NCI-H526 treated with DMSO at 0.1 percent for 48 hours (cell line): ENCODE results near the gene RDH5.
"Not testable (repeated sequence)": the region's sequence is repeated elsewhere in the genome, so short reads cannot be mapped to it uniquely, and the experiment has no call there.

ENCODE experiments used
- DNase-seq: peaks from one replicate; lab custom pipeline; 2025; lab: John Stamatoyannopoulos, UW

Gene RDH5

DNA sequence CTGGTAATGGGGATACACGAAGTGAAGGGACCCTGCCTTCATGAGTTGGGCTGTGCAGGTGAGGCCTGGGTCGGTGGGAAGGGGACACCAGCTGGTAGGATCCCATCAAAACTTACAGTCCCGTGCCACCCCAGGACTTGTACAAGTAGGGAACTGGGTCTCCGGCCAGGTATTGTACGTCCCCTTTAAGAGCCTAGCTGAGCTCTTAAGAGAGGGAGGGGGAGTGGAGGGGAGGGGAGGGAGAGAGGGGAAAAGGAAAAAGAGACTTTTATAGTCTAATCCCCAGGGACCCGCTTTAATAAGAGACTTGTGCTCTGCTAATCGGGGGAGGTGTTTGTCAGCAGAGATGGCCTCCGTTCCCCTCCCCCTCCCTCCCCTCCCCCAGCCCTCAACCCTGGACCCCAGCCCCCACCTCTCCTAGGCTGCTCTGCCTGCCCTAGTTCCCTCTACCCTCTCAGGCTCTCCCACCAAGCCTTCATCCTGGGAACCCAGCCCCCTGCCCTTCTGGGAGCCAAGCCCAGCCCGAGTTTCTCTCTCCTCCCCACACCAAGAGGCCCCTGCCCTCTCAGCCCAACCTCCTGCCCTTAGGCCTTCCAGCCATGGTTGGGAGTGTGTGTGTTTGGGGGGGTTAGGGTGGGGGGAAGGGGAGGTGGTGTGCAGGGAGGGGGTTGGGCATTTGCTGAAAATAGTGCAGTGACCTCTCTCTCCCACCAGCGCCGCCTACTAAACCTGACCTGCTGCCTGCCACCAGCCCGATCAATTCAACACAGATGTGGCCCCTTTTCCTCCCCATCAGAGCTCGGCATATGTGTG, 25.4 kb downstream of the RDH5 start:
- DNase-seq = peak; percentile 89

GRCh38 chr12:55746174-55746912, 26.1 kb downstream of the RDH5 start:
- no peak for DNase-seq

DNA sequence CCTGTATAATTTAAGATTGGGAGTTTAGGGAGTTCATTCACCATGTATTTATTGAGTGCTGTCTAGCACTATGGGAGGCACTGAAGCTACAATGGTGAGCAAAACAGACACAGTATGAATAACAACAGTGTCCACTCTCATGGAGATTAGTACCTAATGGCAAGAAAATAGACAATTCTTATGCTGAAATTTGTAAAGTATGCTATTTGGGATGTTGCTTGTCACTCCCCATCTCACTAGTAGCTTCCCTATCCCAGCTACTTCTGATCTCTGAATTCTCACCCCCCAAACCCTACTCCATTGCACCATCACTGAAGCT, 26.7 kb downstream of the RDH5 start:
- DNase-seq = no peak

DNA sequence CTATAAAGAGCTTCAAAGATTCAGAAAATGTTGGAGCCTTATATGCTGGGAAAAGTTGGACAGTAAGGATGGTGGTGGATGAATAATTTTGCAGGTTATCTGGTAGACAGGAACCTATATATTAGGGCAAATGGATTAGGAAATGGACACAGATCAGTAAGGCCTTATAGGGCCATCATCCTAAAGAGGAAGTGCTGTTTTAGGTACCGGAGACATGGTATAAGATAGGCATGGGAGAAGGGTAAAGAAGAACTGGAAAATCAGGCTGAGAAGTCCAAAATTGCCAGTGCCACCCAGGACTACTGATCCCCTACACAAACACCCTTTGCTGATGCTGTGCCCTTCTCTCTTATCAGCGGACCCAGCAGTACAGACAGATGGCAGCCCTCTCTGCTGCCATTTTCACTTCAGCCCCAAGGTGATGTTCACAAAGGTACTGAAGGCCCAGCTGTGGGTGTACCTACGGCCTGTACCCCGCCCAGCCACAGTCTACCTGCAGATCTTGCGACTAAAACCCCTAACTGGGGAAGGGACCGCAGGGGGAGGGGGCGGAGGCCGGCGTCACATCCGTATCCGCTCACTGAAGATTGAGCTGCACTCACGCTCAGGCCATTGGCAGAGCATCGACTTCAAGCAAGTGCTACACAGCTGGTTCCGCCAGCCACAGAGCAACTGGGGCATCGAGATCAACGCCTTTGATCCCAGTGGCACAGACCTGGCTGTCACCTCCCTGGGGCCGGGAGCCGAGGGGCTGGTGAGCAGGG, 28.2 kb downstream of the RDH5 start:
- no peak for DNase-seq

DNA sequence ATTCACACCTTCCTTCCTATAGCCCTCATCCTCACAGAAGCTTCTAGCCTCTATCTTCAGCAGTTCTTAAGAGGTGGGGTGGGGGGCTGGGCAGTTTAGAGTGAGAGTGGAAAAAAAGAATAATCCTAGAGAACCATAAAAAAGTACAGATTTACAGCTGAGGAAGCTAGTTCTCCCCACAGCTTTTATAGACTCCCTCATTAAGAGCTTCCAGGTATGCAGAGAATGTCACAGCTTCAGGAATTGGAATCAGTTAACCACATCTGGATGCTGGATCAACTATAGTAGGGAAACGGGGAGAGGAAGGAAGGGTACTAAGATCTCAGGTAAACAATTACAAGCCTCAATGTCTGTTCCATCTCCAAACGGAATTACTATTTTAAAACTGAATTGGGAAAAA, 35.1 kb downstream of the RDH5 start:
- DNase-seq = no peak

GRCh38 chr12:55757701-55758100, 37.5 kb downstream of the RDH5 start:
- no peak for DNase-seq

- DNase-seq = not testable (repeated sequence)
Observed at GRCh38 chr12:55758575-55758974, 38.4 kb downstream of the RDH5 start.

- DNase-seq = no peak
Observed at GRCh38 chr12:55760663-55761062, 40.5 kb downstream of the RDH5 start.

GRCh38 chr12:55762646-55763045, 42.5 kb downstream of the RDH5 start:
- no peak for DNase-seq

- no peak for DNase-seq
Observed at GRCh38 chr12:55765736-55766290, 45.6 kb downstream of the RDH5 start.

GRCh38 chr12:55767156-55767555, 47.0 kb downstream of the RDH5 start:
- DNase-seq = no peak

DNA sequence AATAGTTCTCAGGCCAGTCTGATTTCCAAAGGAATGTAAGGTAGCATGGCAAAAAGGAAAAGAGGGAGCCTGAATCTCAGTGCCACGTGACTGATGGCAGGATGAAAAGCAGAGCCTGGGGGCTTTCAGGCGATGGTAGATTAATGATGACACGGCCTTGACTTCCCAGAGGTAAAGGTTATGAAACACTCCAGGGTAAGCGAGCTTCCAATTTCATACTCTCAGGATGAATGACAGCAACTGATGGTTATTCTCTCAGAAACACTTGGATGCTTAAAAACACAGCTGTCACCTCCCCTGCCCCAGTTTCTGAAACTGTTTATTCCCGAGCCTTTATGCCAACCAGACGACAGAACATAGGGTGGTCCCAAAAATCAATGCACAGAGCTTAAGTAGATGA, 51.5 kb downstream of the RDH5 start:
- no peak for DNase-seq
